Skeletal muscle tissue (tissue), 4 donors: ENCODE data around the gene CANX. TPM values are rescaled to one million over a fixed set of nuclear protein-coding genes. Genes with fewer than 3 reads are reported as not detected.
A peak's percentile ranks its signal among the peaks of the same experiment; 100 is the strongest.

Source experiments
- H3K27ac ChIP-seq: one replicate; pipeline ENCODE4 v1.7.0; 2013; ENCODE audit warnings: mild to moderate bottlenecking, low read depth, low read length, inconsistent platforms
- H3K27me3 ChIP-seq, 3 donors: one replicate each; pipeline ENCODE4 v1.7.0; 2013; ENCODE audit warnings: low read length in 3 of 3; ENCODE audit not compliant: control insufficient read depth in 3 of 3, insufficient read depth in 3 of 3
- H3K36me3 ChIP-seq, 3 donors: one replicate each; pipeline ENCODE4 v1.7.0; 2013; ENCODE audit warnings: low read length in 3 of 3; ENCODE audit not compliant: control insufficient read depth in 3 of 3, insufficient read depth in 3 of 3
- H3K4me1 ChIP-seq, 3 donors: one replicate each; pipeline ENCODE4 v1.7.0; 2013; ENCODE audit warnings: low read length in 3 of 3, mild to moderate bottlenecking in 3 of 3; ENCODE audit not compliant: control insufficient read depth in 3 of 3, insufficient read depth in 3 of 3
- H3K4me3 ChIP-seq, 3 donors: one replicate each; pipeline ENCODE4 v1.7.0; 2013; ENCODE audit warnings: low read length in 3 of 3
- H3K9ac ChIP-seq, 3 donors: one replicate each; pipeline ENCODE4 v1.7.0; 2013; ENCODE audit warnings: low read length in 3 of 3, mild to moderate bottlenecking in 3 of 3, moderate library complexity in 2 of 3, low read depth in 1 of 3
- H3K9me3 ChIP-seq, 3 donors: one replicate each; pipeline ENCODE4 v1.7.0; 2013; ENCODE audit warnings: low read length in 3 of 3; ENCODE audit not compliant: control insufficient read depth in 3 of 3
- total RNA-seq: library from RNA; depleted of rRNA; stranded (reverse); fragments of >200 nt; gene quantifications from one replicate; pipeline ENCODE4 v1.2.3, GENCODE V29; 2014
- donor health status: Osteomylitis.

The CANX gene
- total RNA-seq, 1 donor from 2014 or later, result 259 TPM

GRCh38 chr5:179749857-179750508 is 51.2 kb downstream of the CANX start:
- Histone ChIP-seq H3K27ac (no peak overlapping the region), H3K4me3 (no peak overlapping the region), H3K9me3 (no peaks in the 10 kb centered on the region), H3K27me3 (no peaks in the 10 kb centered on the region), H3K36me3 (peaks cover 4 to 7% (median 4%) of the 10 kb centered on the region in 3 donors), H3K4me1 (peaks cover 4 to 11% (median 10%) of the 10 kb centered on the region in 3 donors), H3K9ac (no peak overlapping the region)

- peak overlapping the region in 1 of 3 donors; percentile 33 for H3K9ac ChIP-seq
- H3K36me3 ChIP-seq, result peaks cover 2 to 7% (median 4%) of the 10 kb centered on the region in 3 donors
- H3K27ac ChIP-seq, result no peak overlapping the region
- H3K27me3 ChIP-seq, result no peaks in the 10 kb centered on the region
- H3K9me3 ChIP-seq, result no peaks in the 10 kb centered on the region
- H3K4me3 ChIP-seq, result no peak overlapping the region
- H3K4me1 ChIP-seq, result peaks cover 4 to 18% (median 17%) of the 10 kb centered on the region in 3 donors
These were observed 55.2 kb downstream of the CANX start for GRCh38 chr5:179753971-179754370.

DNA sequence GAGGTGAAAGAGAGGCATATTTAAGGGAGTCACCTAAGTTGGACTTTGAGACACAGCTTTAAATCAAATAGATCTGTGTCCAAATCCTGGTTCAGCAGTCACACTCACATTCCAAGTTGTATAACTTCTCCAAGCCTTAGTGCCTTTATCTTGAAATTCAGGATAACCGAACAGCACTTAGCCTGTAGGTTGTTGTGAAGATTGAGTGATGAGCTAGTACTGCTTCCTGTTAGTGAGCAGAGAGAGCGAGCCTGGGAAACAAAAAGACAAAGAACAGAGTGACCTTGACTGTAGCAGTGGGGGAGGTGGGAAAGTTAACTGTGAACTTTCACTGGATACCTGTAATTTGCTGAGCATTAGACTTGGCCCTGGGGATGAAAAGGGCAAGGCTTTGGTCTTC is 56.3 kb downstream of the CANX start:
- Histone ChIP-seq H3K9ac (peak overlapping the region in 1 of 3 donors; percentile 13), H3K27ac (no peak overlapping the region), H3K36me3 (peaks cover 0 to 2% (median 1%) of the 10 kb centered on the region in 3 donors), H3K4me1 (peaks cover 10 to 29% (median 19%) of the 10 kb centered on the region in 3 donors), H3K27me3 (no peaks in the 10 kb centered on the region), H3K9me3 (no peaks in the 10 kb centered on the region), H3K4me3 (no peak overlapping the region)

DNA sequence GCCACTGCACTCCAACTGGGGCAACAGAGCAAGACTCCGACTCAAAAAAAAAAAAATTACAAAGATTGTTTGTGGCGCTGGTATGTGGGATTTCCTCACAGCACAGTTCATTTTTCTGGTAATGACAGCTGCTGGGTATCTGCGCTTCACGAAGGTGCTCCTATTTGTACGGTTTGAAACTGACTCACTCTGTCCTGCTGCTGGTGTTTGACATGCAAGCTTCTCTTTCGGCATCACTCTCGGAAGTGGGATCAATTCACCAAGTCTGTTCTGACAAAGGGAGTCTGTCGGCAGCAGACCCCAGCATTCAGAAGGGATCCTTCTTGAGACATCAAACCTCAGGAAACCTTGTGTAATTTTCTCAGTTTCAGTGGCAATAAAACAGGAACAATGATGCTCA is 60.2 kb downstream of the CANX start:
- no peak overlapping the region for H3K4me3 ChIP-seq
- H3K4me1 ChIP-seq, result peaks cover 39 to 59% (median 46%) of the 10 kb centered on the region in 3 donors
- no peaks in the 10 kb centered on the region for H3K27me3 ChIP-seq
- H3K9me3 ChIP-seq, result no peaks in the 10 kb centered on the region
- no peak overlapping the region for H3K27ac ChIP-seq
- no peaks in the 10 kb centered on the region for H3K36me3 ChIP-seq
- H3K9ac ChIP-seq, result no peak overlapping the region

GRCh38 chr5:179759581-179760551 is 61.1 kb downstream of the CANX start:
- Histone ChIP-seq H3K9ac (no peak overlapping the region), H3K4me1 (peaks cover 37 to 52% (median 37%) of the 10 kb centered on the region in 3 donors)

GRCh38 chr5:179762079-179762780 is 63.5 kb downstream of the CANX start:
- H3K36me3 ChIP-seq, result peaks cover 11 to 17% (median 13%) of the 10 kb centered on the region in 3 donors
- no peak overlapping the region for H3K4me3 ChIP-seq
- peaks cover 50 to 62% (median 53%) of the 10 kb centered on the region in 3 donors for H3K4me1 ChIP-seq
- H3K9ac ChIP-seq, result peak overlapping the region in 1 of 3 donors; percentile 17
- H3K27ac ChIP-seq, result peak overlapping the region; percentile 2
- H3K27me3 ChIP-seq, result no peaks in the 10 kb centered on the region
- no peaks in the 10 kb centered on the region for H3K9me3 ChIP-seq

More at GRCh38 chr5:179759581-179760551, 61.1 kb downstream of the CANX start:
- no peaks in the 10 kb centered on the region for H3K27me3 ChIP-seq
- H3K4me3 ChIP-seq, result no peak overlapping the region
- no peaks in the 10 kb centered on the region for H3K36me3 ChIP-seq
- H3K9me3 ChIP-seq, result no peaks in the 10 kb centered on the region
- H3K27ac ChIP-seq, result peak overlapping the region; percentile 26

DNA sequence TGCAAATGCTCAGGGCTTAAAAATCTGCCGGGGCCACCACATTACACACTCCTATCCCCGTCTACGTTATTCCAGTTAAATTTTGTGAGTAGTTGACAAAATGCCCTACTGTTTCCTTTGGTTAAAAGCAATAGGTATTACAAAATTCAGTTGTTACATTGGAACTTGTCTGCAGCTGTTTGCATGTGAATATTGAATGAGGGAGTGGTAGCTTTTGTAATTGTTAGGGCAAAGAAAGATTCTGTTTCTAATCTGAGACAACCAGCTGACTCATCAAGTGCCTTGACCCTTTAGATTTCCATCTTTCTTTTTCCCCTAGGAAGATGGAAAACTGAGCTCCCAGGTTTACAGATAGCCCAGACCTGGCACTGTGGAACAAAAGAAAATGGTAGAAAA is 64.0 kb downstream of the CANX start:
- H3K4me1 ChIP-seq, result peaks cover 50 to 62% (median 53%) of the 10 kb centered on the region in 3 donors
- no peak overlapping the region for H3K4me3 ChIP-seq
- peak overlapping the region; percentile 2 for H3K27ac ChIP-seq
- no peaks in the 10 kb centered on the region for H3K27me3 ChIP-seq
- H3K9ac ChIP-seq, result peak overlapping the region in 1 of 3 donors; percentile 17
- H3K36me3 ChIP-seq, result peaks cover 11 to 20% (median 13%) of the 10 kb centered on the region in 3 donors
- no peaks in the 10 kb centered on the region for H3K9me3 ChIP-seq

- Histone ChIP-seq H3K27ac (no peak overlapping the region), H3K4me1 (peaks cover 50 to 62% (median 53%) of the 10 kb centered on the region in 3 donors), H3K27me3 (no peaks in the 10 kb centered on the region), H3K9me3 (no peaks in the 10 kb centered on the region), H3K9ac (peak overlapping the region in 1 of 3 donors; percentile 41), H3K36me3 (peaks cover 11 to 20% (median 13%) of the 10 kb centered on the region in 3 donors), H3K4me3 (no peak overlapping the region)
These were observed 64.6 kb downstream of the CANX start for GRCh38 chr5:179763215-179763945.

- H3K4me3 ChIP-seq, result no peak overlapping the region
- H3K27ac ChIP-seq, result no peak overlapping the region
- no peaks in the 10 kb centered on the region for H3K27me3 ChIP-seq
- H3K4me1 ChIP-seq, result peaks cover 50 to 59% (median 53%) of the 10 kb centered on the region in 3 donors
- no peak overlapping the region for H3K9ac ChIP-seq
- no peaks in the 10 kb centered on the region for H3K9me3 ChIP-seq
- peaks cover 15 to 22% (median 17%) of the 10 kb centered on the region in 3 donors for H3K36me3 ChIP-seq
These were observed 65.3 kb downstream of the CANX start for GRCh38 chr5:179764056-179764455.
